Measurements from ENCODE around the gene MT1A.

MT1A gene

DNA sequence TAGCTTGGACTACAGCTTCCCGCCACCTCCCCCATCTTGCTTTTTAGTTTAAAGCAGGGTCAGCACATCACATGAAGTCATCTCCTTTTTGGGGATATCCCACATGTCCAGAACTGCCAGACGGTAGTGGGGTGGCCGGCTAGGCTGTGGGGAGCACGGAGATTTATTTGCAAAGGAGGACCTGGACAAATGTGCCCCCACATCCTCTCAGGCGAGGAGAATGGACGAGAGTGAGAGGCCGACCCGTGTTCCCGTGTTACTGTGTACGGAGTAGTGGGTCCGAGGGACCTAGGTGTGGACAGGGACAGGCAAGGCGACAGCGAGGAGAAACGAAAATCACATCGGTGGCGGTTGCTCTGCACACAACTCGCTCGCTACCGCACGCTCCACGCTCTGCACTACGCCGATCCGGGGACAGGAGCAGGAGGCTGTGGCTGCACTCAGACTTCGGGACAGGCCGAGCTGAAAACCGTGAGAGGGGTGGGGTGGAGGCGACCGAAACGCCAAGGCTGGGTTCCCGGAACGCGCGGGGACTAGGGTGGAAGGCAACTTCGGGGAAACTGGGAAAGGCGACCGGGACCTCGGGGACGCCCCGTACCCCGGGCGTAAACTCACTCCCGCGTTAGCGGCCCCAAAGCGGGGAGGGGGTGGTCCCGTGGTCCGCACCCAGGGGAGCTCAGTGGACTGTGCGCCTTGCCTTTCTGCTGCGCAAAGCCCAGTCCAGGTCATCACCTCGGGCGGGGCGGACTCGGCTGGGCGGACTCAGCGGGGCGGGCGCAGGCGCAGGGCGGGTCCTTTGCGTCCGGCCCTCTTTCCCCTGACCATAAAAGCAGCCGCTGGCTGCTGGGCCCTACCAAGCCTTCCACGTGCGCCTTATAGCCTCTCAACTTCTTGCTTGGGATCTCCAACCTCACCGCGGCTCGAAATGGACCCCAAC is at the start of gene MT1A:
Gene MT1A, plus strand, starts transcription at position 853 of the 937 bp plus-strand sequence. Its CDS starts 73 bp downstream, at position 926.
- no peak for DNase-seq (ENCODE audit: low read depth in 2 of 2)

DNA sequence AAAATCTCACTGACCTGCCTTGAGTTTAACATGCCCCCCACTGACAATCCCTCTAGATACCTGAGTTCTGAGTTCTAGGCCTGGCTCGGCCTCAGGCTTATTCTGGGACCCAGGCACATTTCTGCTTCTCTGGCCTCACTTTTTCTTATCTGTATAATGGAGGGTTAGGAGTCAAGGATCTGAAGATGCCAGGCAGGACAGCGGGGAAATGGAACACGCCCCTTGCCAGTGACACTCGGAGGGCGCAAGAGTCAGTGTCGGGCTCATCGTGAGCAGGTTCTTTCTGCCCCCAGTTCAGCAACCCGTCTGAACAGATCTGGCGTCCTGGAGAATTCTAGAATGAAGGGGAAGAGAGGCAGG is 49.7 kb upstream of the MT1A start:
- DNase-seq (ENCODE audit: low read depth in 2 of 2) = no peak

DNA sequence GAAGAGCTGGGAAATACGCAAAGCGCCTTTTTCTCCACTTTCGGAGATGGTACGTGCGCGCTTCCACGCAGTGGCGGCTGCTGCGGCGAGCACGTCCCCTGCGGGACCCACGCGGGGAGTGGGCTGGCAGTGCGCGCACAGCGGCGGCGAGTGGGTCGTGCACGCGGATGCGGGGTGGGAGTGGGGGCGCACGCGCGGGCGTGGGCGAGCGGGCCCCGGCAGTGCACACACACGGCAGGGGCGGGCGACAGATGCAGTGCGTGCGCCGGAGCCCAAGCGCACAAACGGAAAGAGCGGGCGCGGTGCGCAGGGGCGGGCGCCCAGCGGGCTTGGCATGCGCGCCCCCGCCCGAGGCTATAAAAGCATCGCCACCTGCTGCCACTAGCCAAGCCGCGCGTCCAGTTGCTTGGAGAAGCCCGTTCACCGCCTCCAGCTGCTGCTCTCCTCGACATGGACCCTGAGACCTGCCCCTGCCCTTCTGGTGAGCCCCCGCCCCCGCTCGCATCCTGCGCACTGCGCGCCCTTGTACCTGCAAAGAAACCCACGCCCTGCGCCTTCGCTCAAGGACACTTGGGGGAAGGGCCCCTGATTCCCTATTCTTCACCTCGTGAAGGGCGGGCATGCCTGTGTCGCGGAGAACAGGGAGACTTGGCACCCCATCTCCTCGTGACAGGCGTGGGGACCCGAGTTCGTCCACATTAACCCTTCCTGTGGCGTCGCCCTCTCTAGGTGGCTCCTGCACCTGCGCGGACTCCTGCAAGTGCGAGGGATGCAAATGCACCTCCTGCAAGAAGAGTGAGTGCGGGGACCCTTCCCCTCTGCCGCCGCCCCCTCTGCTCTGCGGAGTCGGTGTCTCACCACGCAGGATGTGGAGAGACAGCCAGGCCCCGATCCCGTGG is 49.1 kb upstream of the MT1A start, which contains the start of gene MT3:
Gene MT3, plus strand, starts transcription at position 388 of the 899 bp plus-strand sequence. Its CDS starts 63 bp downstream, at position 451.
- DNase-seq (ENCODE audit: low read depth in 2 of 2) = peak in 1 of 2 donors; percentile 30

DNA sequence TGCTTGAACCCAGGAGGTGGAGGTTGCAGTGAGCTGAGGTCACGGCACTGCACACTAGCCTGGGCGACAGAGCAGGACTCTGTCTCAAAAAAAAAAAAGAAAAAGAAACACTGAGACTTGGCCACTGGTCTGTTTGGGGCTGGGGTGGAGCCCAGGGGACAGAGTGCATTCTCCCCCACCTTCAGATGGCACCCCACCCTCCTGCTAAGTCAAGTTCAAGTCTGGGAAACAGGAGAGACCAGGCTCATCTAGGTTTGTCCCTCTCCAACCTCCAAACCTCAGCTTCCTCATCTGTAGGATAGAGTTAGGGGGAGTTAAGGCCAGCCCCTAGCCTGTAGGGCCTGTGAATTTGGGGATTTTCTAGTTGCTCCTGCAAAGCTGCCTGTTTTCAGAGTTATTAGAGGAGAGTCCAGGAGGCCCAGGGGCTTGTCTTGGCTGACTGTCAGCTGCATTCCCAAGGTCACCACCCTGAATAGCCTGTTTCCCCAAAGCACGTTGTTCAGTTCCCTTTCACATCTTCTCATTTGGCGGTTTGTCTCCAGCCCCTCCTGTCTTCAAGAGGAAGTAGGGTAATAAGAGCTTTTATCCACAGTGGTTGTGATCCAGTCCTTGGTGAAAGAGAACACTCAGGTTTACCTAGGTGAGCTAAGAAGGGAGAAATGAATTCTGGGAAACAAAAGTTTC is 46.9 kb upstream of the MT1A start:
- DNase-seq (ENCODE audit: low read depth in 2 of 2) = no peak

DNA sequence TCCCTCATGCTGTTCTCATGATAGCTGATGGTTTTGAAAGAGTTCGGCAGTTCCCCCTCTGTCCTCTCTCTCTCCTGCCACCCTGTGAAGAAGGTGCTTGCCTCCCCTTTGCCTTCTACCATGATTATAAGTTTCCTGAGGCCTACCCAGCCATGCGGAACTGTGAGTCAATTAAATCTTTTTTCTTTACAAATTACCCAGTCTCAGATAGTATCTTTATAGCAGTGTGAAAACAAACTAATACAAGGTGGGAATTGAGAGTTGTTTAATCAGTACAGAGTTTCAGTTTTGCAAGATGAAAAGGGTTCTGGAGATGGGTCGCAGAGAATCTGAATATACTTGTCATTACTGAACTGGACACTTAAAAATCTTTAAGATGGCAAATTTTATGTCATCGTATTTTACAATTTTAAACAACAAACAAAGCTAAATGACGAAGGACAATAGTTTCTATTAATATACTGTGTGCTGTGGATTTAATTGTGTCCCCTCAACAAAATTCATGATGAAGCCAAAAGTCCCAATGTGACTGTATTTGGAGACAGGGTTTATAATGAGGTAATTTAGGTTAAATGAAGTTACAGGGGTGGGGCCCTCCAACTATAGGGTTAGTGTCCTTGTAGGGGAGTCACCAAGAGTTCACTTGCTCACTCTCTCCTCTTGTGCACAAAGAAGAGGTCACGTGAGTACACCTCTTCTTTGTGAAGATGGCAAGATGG is 44.7 kb upstream of the MT1A start:
- no peak for DNase-seq (ENCODE audit: low read depth in 2 of 2)

DNA sequence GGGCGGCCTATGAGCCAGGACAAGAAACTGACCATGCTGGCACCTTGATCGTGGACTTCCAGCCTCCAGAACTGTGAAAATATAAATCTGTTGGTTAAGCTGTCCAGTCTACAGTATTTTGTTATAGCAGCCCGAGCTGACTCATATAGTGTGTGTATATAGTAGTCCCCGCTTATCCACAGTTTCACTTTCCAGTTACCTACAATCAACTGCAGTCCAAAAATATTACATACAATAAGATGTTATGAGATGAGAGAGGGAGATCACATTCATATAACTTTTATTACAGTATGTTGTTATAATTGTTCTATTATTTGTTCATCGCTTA is 44.2 kb upstream of the MT1A start:
- DNase-seq (ENCODE audit: low read depth in 2 of 2) = no peak

DNA sequence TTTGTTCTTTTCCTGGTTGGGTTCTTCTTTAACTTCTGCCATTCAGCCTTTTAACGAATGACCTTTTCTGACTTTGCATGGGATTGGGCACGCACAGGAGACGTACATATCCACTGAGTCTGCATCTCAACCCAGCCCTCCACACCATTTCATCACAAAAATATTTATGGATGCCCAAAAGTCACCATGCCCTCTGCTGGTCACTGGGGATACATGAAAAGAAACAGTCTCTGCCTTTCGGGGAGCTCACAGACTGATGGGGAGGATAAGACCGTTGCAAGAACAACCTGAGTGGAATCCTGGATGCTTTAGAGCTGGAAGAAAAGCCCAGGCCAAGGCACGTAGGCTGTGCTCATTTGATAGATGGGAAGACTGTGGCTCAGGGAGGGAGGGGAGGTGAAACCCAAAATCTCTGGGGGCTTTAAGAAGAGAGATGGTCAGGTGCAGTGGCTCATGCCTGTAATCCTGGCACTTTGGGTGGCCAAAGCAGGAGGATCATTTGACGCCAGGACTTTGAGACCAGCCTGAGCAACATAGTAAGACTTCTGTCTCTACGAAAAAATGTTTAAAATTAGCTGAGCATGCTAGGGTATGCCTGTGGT is 38.0 kb upstream of the MT1A start:
- DNase-seq (ENCODE audit: low read depth in 2 of 2) = no peak

DNA sequence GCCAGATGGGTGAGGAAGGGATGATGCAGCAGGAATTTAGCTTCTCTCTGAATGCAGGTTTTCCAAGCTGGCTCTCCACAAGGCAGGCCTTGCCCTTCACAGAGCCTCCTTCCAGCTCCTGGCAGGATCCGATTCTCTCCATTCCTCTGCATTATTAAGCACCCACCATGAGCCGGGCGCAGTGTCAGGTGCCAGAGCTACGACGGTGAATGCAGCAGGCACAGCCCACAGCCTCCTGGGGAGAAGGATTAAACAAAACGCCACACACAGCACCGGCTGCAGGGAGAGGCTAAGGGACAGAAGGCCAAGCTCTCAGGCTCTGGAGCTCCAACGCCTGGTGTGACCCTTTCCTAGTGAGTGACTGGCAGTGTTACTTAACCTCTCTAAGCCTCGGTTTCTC is 37.1 kb upstream of the MT1A start:
- DNase-seq (ENCODE audit: low read depth in 2 of 2) = no peak

DNA sequence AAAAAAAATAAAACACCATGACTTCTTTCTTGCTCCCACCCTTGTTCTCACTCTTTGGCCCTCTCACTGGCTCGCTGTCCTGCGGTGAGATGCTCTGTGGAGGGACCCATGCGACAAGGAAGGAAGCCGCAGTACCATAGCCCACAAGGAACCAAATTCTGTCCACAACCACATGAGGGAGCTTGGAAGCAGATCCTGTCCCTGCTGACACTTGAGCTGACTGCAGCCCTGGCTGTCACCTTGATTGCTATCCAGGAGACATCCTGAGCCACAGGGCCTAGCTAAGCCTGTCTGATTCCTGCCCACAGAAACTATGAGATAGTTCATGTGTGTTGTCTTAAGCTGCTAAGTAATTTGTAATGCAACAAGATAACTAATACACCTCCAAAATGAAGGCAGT is 34.9 kb upstream of the MT1A start:
- DNase-seq (ENCODE audit: low read depth in 2 of 2) = no peak

DNA sequence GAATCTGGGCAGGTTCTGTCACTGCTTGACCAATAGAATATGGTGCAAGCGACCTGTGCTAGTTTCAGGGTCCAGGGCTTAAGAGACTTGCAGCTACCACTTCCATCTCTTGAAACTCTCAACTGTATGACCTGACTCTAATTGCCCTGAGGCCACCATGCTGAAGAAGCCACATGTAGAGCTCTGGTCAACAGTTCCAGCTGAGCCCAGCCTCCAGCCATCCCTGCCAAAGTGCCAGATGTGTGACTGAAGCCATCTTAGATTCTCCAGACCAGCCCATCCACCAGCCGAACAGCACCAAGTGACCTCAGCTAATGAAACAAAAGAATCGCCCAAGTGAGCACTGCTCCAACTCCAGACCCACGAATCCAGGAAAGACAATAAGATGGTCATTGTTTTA is 33.5 kb upstream of the MT1A start:
- no peak for DNase-seq (ENCODE audit: low read depth in 2 of 2)

DNA sequence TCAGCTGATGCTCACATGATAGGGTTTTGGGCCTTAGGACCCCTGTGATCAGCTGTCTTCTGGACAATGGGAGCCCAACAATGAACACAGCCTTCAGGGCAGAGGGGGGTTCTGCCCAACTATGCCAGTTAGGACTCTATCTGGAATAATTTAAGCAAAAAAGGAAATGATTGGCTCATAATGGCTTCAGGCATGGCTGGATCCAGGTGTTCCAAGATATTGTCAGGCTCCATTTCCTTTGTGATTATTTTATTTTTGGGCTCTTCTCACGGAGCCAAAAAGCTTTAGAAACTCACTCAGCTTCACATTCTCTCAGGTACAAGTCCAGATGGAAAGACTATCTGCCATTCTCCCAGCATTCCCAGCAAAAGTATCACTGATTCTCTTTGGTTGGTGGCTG is 33.0 kb upstream of the MT1A start:
- no peak for DNase-seq (ENCODE audit: low read depth in 2 of 2)

DNA sequence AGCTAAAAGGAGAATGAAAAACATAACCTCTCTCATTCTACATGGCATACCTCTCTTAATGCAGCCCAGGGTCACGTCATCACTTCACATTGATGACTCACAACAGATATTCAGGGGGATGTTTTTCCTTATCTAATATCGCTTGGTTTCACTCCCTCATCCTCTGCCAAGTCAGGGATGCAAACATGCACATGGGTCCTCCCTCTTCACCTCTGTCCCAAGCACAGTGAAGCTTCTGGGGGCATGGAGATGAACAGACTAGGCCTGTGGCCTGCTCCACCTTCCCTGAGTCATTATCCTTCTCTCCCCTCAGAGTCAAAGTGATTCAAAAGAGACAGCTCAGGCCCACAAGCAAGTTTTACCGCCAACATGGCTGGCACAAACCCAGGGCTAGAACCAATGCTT is 32.4 kb upstream of the MT1A start:
- no peak for DNase-seq (ENCODE audit: low read depth in 2 of 2)

DNA sequence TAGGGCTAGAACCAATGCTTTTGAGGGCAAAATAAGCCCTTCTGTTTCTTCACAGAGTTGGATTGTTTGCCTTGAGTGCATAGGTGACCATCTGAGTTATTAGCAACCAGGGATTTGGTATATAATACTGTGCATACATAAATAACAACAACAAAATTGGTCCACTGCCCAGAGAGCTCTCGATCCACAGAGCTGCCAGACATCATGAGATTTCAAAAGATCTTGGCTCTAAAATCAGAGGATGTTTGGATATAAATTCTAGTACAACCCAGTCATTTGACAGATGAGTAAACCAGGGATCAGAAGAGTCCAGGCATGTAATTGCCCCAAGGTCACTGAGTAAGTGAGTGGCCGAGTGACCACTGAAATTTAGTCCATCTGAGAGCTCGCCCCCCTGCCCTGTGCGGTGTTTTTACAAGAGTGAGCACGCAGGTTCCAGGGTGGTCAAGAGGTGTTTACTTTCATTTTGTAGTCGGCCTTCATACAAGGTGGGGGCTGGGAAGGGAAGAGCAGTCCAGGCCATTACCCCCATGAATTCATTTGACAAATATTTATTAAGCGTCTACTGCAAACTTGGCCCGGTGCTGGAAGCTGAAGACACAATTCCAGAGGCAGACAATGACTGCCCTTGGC is 31.9 kb upstream of the MT1A start:
- DNase-seq (ENCODE audit: low read depth in 2 of 2) = no peak

DNA sequence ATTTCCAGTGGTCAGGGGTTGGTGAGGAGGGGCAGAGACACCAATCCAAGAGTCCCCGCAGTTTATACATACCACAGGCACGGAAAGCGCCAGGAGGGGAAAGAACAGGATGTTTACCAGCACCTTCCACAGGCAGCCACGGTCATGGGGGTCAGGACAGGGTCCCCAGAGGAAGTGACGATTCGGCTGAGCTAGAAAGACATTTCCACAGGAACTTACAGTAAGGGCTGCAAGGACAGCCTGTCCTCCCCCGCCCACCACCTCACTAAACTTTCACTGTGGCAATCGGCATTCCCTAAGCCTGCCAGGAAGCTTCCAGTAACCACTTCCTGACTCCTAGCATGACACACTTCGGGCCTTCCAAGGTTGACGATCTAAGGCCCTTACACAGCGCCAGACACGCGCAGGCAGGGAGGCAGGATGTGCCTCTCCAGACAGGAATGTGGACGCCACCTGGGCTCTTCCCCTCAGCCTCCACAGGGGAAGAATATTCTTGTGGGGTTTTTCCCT is 31.3 kb upstream of the MT1A start:
- DNase-seq (ENCODE audit: low read depth in 2 of 2) = no peak

DNA sequence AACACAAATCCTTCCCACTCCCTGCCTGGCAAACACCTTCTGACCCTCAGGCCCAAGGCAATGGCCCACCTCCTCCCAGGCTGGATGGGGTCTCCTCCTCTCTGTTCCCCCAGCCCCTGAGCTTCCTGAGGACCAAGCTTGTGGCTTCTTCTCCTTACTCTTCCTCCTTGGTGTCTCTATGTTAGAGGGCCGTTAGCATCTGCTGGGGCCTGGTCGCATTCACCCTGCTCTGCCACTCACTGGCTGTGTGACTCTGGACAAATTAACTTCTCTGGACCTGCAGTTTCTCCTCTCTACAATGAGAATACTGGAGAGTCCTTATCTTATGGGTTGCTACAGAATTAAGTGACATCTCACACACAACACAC is 30.8 kb upstream of the MT1A start:
- DNase-seq (ENCODE audit: low read depth in 2 of 2) = no peak

DNA sequence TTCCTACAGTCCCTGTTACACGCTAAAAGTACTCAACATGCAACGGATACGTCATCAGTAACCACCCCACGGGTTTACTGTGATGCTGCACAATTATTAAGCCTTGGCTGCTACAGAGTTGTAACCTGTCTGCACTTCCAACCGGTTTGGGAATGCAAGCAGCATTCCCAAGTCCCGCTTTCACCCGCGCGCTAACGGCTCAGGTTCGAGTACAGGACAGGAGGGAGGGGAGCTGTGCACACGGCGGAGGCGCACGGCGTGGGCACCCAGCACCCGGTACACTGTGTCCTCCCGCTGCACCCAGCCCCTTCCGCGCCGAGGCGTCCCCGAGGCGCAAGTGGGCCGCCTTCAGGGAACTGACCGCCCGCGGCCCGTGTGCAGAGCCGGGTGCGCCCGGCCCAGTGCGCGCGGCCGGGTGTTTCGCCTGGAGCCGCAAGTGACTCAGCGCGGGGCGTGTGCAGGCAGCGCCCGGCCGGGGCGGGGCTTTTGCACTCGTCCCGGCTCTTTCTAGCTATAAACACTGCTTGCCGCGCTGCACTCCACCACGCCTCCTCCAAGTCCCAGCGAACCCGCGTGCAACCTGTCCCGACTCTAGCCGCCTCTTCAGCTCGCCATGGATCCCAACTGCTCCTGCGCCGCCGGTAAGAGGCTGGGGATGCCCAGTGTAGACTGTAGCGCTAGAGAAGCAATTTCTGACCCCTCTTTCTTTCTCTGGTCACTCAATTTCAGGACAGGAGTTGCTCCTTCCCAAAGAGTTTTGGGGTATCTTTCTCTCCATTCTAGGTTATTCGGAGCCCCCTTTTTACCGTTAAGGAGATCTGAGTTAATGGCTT is 30.2 kb upstream of the MT1A start, which contains the start of gene MT2A:
Gene MT2A, plus strand, starts transcription at position 542 of the 833 bp plus-strand sequence. Its CDS starts 72 bp downstream, at position 614.
- DNase-seq (ENCODE audit: low read depth in 2 of 2) = peak; percentile 69 to 85

DNA sequence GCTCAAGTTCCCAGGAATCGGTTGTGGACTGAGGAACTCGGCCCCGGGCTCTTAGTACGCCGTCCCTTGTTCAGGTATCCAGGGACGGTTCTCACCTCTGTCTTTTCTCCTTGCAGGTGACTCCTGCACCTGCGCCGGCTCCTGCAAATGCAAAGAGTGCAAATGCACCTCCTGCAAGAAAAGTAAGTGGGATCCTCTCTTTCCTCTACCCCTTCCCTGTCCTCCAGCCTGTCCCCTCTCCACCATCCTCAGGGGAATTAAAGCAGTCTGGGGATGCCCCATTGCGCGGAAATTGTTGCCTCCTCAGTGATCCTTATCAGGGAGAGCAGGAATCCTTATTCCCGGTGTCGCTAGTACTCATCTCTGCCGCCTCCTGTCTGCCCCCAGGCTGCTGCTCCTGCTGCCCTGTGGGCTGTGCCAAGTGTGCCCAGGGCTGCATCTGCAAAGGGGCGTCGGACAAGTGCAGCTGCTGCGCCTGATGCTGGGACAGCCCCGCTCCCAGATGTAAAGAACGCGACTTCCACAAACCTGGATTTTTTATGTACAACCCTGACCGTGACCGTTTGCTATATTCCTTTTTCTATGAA is 29.5 kb upstream of the MT1A start:
- no peak for DNase-seq (ENCODE audit: low read depth in 2 of 2)

DNA sequence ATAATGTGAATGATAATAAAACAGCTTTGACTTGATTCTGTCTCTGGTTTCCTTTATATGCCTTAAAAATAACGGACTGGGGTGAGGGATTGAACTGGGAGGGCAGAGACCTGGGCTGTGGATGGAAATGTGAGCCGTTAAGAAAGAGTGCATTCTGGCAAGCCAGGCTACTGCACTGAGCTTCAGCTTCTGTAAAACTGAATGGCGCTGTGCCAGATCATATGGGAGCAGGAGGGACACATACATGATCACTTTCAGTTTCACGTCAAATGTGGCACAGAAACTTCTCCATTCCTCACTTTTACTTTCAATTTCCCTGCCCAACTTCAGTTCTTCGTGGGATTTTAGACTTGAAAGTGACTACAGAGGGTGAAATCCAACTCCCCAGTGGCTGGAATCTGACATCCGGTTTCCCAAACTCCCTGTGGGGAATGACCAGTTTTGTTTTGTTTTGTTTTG is 29.0 kb upstream of the MT1A start:
- peak; percentile 57 to 66 for DNase-seq (ENCODE audit: low read depth in 2 of 2)
